DOHH2 (cell line): ENCODE measurements around the gene CBL.

Source experiments
- H3F3A ChIP-seq: fragments of 200-600 bp; sonication (generic), shearing (Covaris generic); 2 replicates; pipeline ENCODE4 v1.6.0; 2016; ENCODE audit warnings: antibody characterized with exemption, mild to moderate bottlenecking; ENCODE audit not compliant: control insufficient read depth, insufficient read depth
- H3K27ac ChIP-seq: fragments of 200-600 bp; sonication (generic); 2 replicates; pipeline ENCODE4 v1.5.1; 2014; ENCODE audit warnings: low read depth, mild to moderate bottlenecking, low read length, moderate library complexity
- H3K27me3 ChIP-seq: fragments of 200-600 bp; sonication (generic); 2 replicates; pipeline ENCODE4 v1.6.1; 2014; ENCODE audit warnings: mild to moderate bottlenecking, low read length, mixed read lengths; ENCODE audit not compliant: control insufficient read depth
- H3K36me3 ChIP-seq: fragments of 200-600 bp; sonication (generic); 2 replicates; pipeline ENCODE4 v1.6.1; 2014; ENCODE audit warnings: mild to moderate bottlenecking, low read length, moderate library complexity, mixed read lengths; ENCODE audit not compliant: control insufficient read depth
- H3K4me1 ChIP-seq: fragments of 200-600 bp; sonication (generic); 2 replicates; pipeline ENCODE4 v1.6.1; 2014; ENCODE audit warnings: mild to moderate bottlenecking, low read length, mixed read lengths; ENCODE audit not compliant: control insufficient read depth
- H3K4me2 ChIP-seq: fragments of 200-600 bp; sonication (generic); 2 replicates; pipeline ENCODE4 v1.6.0; 2014; ENCODE audit warnings: mild to moderate bottlenecking, low read length, moderate library complexity
- H3K4me3 ChIP-seq: fragments of 200-600 bp; sonication (generic); 2 replicates; pipeline ENCODE4 v1.5.1; 2014; ENCODE audit warnings: mild to moderate bottlenecking, low read length, mixed read lengths
- H3K79me2 ChIP-seq: fragments of 200-600 bp; sonication (generic); 2 replicates; pipeline ENCODE4 v1.6.1; 2014; ENCODE audit warnings: mild to moderate bottlenecking, low read length, mixed read lengths; ENCODE audit not compliant: control insufficient read depth
- H3K9me2 ChIP-seq: fragments of 200-600 bp; sonication (generic); replicated peaks from 2 replicates; pipeline ENCODE4 v1.6.1; 2014; ENCODE audit warnings: mild to moderate bottlenecking, low read length, mixed read lengths; ENCODE audit not compliant: control insufficient read depth
- H3K9me3 ChIP-seq: fragments of 200-600 bp; sonication (generic); 2 replicates; pipeline ENCODE4 v1.6.1; 2014; ENCODE audit warnings: antibody characterized with exemption, low read length, mixed read lengths; ENCODE audit not compliant: control insufficient read depth, insufficient read depth
- H4K20me1 ChIP-seq: fragments of 200-600 bp; sonication (generic); 2 replicates; pipeline ENCODE4 v1.6.0; 2014; ENCODE audit warnings: low read depth, mild to moderate bottlenecking, antibody characterized with exemption, low read length, moderate library complexity; ENCODE audit not compliant: control insufficient read depth, insufficient read depth
- EZH2phosphoT487 ChIP-seq: fragments of 200-600 bp; sonication (generic); IDR thresholded peaks from 2 replicates; pipeline ENCODE4 v1.6.1; 2017; ENCODE audit warnings: borderline replicate concordance, mild to moderate bottlenecking, antibody characterized with exemption, low read length, moderate library complexity, mixed read lengths
- TF ChIP-seq, protein P1 (sequence below): fragments of 200-600 bp; sonication (generic); IDR thresholded peaks from one replicate; pipeline ENCODE4 v1.5.1; 2014; ENCODE audit warnings: antibody characterized with exemption, mild to moderate bottlenecking, low read depth, low read length; ENCODE audit not compliant: poor library complexity, severe bottlenecking

CBL gene

GRCh38 chr11:119343726-119344125, 137.6 kb downstream of the CBL start:
- H4K20me1 ChIP-seq: 0 out of 2 replicates have a peak, but pooled peaks cover 6% of the 10 kb centered on the region
- H3K9me2 ChIP-seq: no peaks in the 10 kb centered on the region
- no peaks in the 10 kb centered on the region for H3F3A ChIP-seq
- no peak for TF ChIP-seq EZH2phosphoT487
- TF ChIP-seq, protein P1, sequence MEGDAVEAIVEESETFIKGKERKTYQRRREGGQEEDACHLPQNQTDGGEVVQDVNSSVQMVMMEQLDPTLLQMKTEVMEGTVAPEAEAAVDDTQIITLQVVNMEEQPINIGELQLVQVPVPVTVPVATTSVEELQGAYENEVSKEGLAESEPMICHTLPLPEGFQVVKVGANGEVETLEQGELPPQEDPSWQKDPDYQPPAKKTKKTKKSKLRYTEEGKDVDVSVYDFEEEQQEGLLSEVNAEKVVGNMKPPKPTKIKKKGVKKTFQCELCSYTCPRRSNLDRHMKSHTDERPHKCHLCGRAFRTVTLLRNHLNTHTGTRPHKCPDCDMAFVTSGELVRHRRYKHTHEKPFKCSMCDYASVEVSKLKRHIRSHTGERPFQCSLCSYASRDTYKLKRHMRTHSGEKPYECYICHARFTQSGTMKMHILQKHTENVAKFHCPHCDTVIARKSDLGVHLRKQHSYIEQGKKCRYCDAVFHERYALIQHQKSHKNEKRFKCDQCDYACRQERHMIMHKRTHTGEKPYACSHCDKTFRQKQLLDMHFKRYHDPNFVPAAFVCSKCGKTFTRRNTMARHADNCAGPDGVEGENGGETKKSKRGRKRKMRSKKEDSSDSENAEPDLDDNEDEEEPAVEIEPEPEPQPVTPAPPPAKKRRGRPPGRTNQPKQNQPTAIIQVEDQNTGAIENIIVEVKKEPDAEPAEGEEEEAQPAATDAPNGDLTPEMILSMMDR: no peak
- H3K4me3 ChIP-seq: no peak overlapping the region
- H3K36me3 ChIP-seq: peaks cover 5% of the 10 kb centered on the region; the same call in 1 of the 2 replicates
- peaks cover 11% of the 10 kb centered on the region for H3K4me1 ChIP-seq
- no peak overlapping the region for H3K27ac ChIP-seq
- no peaks in the 10 kb centered on the region for H3K79me2 ChIP-seq
- H3K9me3 ChIP-seq: no peaks in the 10 kb centered on the region
- no peak overlapping the region for H3K4me2 ChIP-seq
- peaks cover 42% of the 10 kb centered on the region for H3K27me3 ChIP-seq

GRCh38 chr11:119344291-119345010, 138.3 kb downstream of the CBL start:
- Histone ChIP-seq H3K4me1 (peaks cover 11% of the 10 kb centered on the region), H3K79me2 (no peaks in the 10 kb centered on the region), H3K4me3 (no peak overlapping the region), H3K27me3 (peaks cover 42% of the 10 kb centered on the region), H3K9me2 (no peaks in the 10 kb centered on the region), H4K20me1 (no peaks in the 10 kb centered on the region), H3K27ac (no peak overlapping the region), H3K36me3 (no peaks in the 10 kb centered on the region), H3K9me3 (no peaks in the 10 kb centered on the region), H3F3A (no peaks in the 10 kb centered on the region), H3K4me2 (no peak overlapping the region)
- TF ChIP-seq EZH2phosphoT487: no peak
- TF ChIP-seq, protein P1: no peak

- Histone ChIP-seq H3K4me2 (no peak overlapping the region), H3K36me3 (no peaks in the 10 kb centered on the region), H4K20me1 (no peaks in the 10 kb centered on the region), H3K4me3 (no peak overlapping the region), H3K9me2 (no peaks in the 10 kb centered on the region), H3F3A (no peaks in the 10 kb centered on the region), H3K79me2 (no peaks in the 10 kb centered on the region), H3K9me3 (no peaks in the 10 kb centered on the region), H3K27ac (no peak overlapping the region), H3K27me3 (peaks cover 39% of the 10 kb centered on the region), H3K4me1 (peaks cover 14% of the 10 kb centered on the region)
- TF ChIP-seq EZH2phosphoT487: no peak
- TF ChIP-seq, protein P1: no peak
Observed at GRCh38 chr11:119345685-119346084, 139.5 kb downstream of the CBL start.
